H1 (cell line): Measurements from ENCODE around the gene FAM184B. TPM values are rescaled to one million over a fixed set of nuclear protein-coding genes. Genes with fewer than 3 reads are reported as not detected.

ENCODE experiments used
- CTCF ChIA-PET: fragments of 300-600 bp; sonication (Branson Sonifier 250); formaldehyde crosslinking; loops from one replicate; lab custom pipeline; 2021; ENCODE audit not compliant: partially characterized antibody; lab: Charles Lee
- POLR2A ChIA-PET: fragments of 300-600 bp; sonication (Branson Sonifier 250); formaldehyde crosslinking; loops from one replicate; lab custom pipeline; 2021; ENCODE audit warnings: inconsistent platforms; ENCODE audit not compliant: partially characterized antibody; lab: Charles Lee
- DNase-seq, 2 experiments: peaks; one replicate each; pipeline versions ENCODE4 v3.0.0 to v3.0.0-alpha.2; 2010 to 2022; ENCODE audit warnings: low spot score in 2 of 2, low read depth in 1 of 2, mixed read lengths in 1 of 2
- FAIRE-seq: peaks from 2 replicates; lab custom pipeline; 2011; peaks lifted over from hg19 to GRCh38; lab: Jason Lieb, UNC
- H2AFZ ChIP-seq: 2 replicates; pipeline ENCODE4 v1.8.1; 2012; ENCODE audit warnings: low read length, inconsistent platforms
- H2AK5ac ChIP-seq: 2 replicates; pipeline ENCODE4 v1.6.1; 2013; ENCODE audit warnings: low read depth, low read length
- H2BK120ac ChIP-seq: replicated peaks from 2 replicates; pipeline ENCODE3; 2013; ENCODE audit warnings: low read depth, low read length, inconsistent platforms
- H2BK12ac ChIP-seq: 2 replicates; pipeline ENCODE4 v1.6.1; 2013; ENCODE audit warnings: low read depth, low read length
- H2BK15ac ChIP-seq: 2 replicates; pipeline ENCODE4 v1.6.1; 2013; ENCODE audit warnings: low read length
- H2BK20ac ChIP-seq: 2 replicates; pipeline ENCODE4 v1.6.1; 2013; ENCODE audit warnings: low read length
- H2BK5ac ChIP-seq: 2 replicates; pipeline ENCODE4 v1.6.1; 2013; ENCODE audit warnings: low read depth, low read length
- H3K14ac ChIP-seq: 2 replicates; pipeline ENCODE4 v1.6.1; 2013; ENCODE audit warnings: inconsistent platforms; ENCODE audit not compliant: insufficient read length
- H3K18ac ChIP-seq: 2 replicates; pipeline ENCODE4 v1.6.1; 2013; ENCODE audit warnings: low read length; ENCODE audit errors: extremely low read depth
- H3K23ac ChIP-seq: 2 replicates; pipeline ENCODE4 v1.6.1; 2013; ENCODE audit warnings: inconsistent platforms; ENCODE audit not compliant: insufficient read length
- H3K23me2 ChIP-seq: 2 replicates; pipeline ENCODE4 v1.6.1; 2013; ENCODE audit warnings: low read depth, low read length
- H3K27ac ChIP-seq: 2 replicates; pipeline ENCODE4 v1.6.1; 2011; ENCODE audit warnings: low read depth, low read length, inconsistent platforms
- H3K27me3 ChIP-seq, 4 experiments: replicated peaks in 1 of 4; 1 replicate in 1 of 4; 2 replicates in 3 of 4; pipeline versions ENCODE4 v1.6.1 to v1.8.1; 2011 to 2013; ENCODE audit warnings: low read length in 3 of 4, mild to moderate bottlenecking in 3 of 4, inconsistent platforms in 2 of 4, mixed read lengths in 2 of 4, moderate library complexity in 1 of 4; ENCODE audit not compliant: control insufficient read depth in 3 of 4, insufficient read depth in 3 of 4; ENCODE audit errors: extremely low read depth in 1 of 4
- H3K36me3 ChIP-seq, 4 experiments: 2 replicates each; pipeline versions ENCODE4 v1.6.1 to v1.8.1; 2011 to 2013; ENCODE audit warnings: mild to moderate bottlenecking in 4 of 4, low read length in 3 of 4, moderate library complexity in 2 of 4, control low read depth in 1 of 4, inconsistent platforms in 1 of 4; ENCODE audit not compliant: insufficient read depth in 4 of 4, control insufficient read depth in 2 of 4
- H3K4ac ChIP-seq: replicated peaks from 2 replicates; pipeline ENCODE3; 2013; ENCODE audit warnings: low read length, low read depth, mixed read lengths, inconsistent platforms; ENCODE audit not compliant: insufficient read length
- H3K4me1 ChIP-seq, 4 experiments: replicated peaks in 1 of 4; 1 replicate in 1 of 4; 2 replicates in 3 of 4; pipeline versions ENCODE4 v1.6.1 to v1.8.1; 2011 to 2013; ENCODE audit warnings: low read length in 3 of 4, inconsistent platforms in 2 of 4, mixed read lengths in 1 of 4; ENCODE audit not compliant: insufficient read depth in 4 of 4, control insufficient read depth in 3 of 4
- H3K4me2 ChIP-seq, 2 experiments: 2 replicates each; pipeline versions ENCODE4 v1.6.1 to v1.8.1; 2011 to 2013; ENCODE audit warnings: low read depth in 2 of 2, low read length in 2 of 2, control low read depth in 1 of 2, inconsistent platforms in 1 of 2, mild to moderate bottlenecking in 1 of 2; ENCODE audit not compliant: insufficient read depth in 1 of 2
- H3K4me3 ChIP-seq, 4 experiments: fragments of 200-600, 300-600 bp in 1 of 4; sonication (generic), shearing (Covaris generic), sonication (Bioruptor Twin) in 1 of 4; 2 replicates each; pipeline versions ENCODE4 v1.5.1 to v1.8.1; 2011 to 2016; ENCODE audit warnings: low read length in 4 of 4, low read depth in 3 of 4, control low read depth in 2 of 4, inconsistent platforms in 2 of 4, mild to moderate bottlenecking in 2 of 4, mixed read lengths in 1 of 4, moderate library complexity in 1 of 4; ENCODE audit not compliant: insufficient read depth in 2 of 4; ENCODE audit errors: extremely low read depth in 1 of 4
- H3K56ac ChIP-seq: replicated peaks from 2 replicates; pipeline ENCODE3; 2013; ENCODE audit warnings: low read depth, mild to moderate bottlenecking, mixed read lengths, low read length, inconsistent platforms; ENCODE audit not compliant: insufficient read length
- H3K79me1 ChIP-seq: 2 replicates; pipeline ENCODE4 v1.6.1; 2013; ENCODE audit warnings: low read depth, low read length, control low read depth
- H3K79me2 ChIP-seq, 2 experiments: 2 replicates each; pipeline versions ENCODE4 v1.6.1 to v1.8.1; 2012 to 2013; ENCODE audit warnings: low read length in 2 of 2, mild to moderate bottlenecking in 2 of 2, inconsistent platforms in 1 of 2; ENCODE audit not compliant: insufficient read depth in 2 of 2, control insufficient read depth in 1 of 2
- H3K9ac ChIP-seq, 4 experiments: replicated peaks in 1 of 4; 1 replicate in 1 of 4; 2 replicates in 3 of 4; pipeline versions ENCODE4 v1.6.1 to v1.8.1; 2011 to 2013; ENCODE audit warnings: low read depth in 3 of 4, low read length in 3 of 4, control low read depth in 2 of 4, mild to moderate bottlenecking in 2 of 4, moderate library complexity in 2 of 4, inconsistent platforms in 1 of 4; ENCODE audit errors: extremely low read depth in 1 of 4
- H3K9me3 ChIP-seq, 2 experiments: 2 replicates each; pipeline versions ENCODE4 v1.6.1 to v1.8.1; 2012 to 2013; ENCODE audit warnings: mild to moderate bottlenecking in 2 of 2, moderate library complexity in 2 of 2, control low read depth in 1 of 2, inconsistent platforms in 1 of 2, low read depth in 1 of 2, low read length in 1 of 2, mixed read lengths in 1 of 2; ENCODE audit not compliant: insufficient read depth in 2 of 2
- H4K20me1 ChIP-seq, 2 experiments: replicated peaks in 1 of 2; 2 replicates each; pipeline versions ENCODE3 to v1.8.1; 2011 to 2013; ENCODE audit warnings: inconsistent platforms in 2 of 2, low read length in 2 of 2, mild to moderate bottlenecking in 1 of 2; ENCODE audit not compliant: insufficient read depth in 2 of 2, control insufficient read depth in 1 of 2
- H4K5ac ChIP-seq: 2 replicates; pipeline ENCODE4 v1.6.1; 2013; ENCODE audit warnings: low read length, low read depth, mixed read lengths, inconsistent platforms; ENCODE audit not compliant: insufficient read length
- H4K8ac ChIP-seq: 2 replicates; pipeline ENCODE4 v1.8.0; 2013; ENCODE audit warnings: mild to moderate bottlenecking, moderate library complexity, low read length, inconsistent platforms; ENCODE audit not compliant: insufficient read depth; ENCODE audit errors: extremely low read depth
- H4K91ac ChIP-seq: replicated peaks from 2 replicates; pipeline ENCODE3; 2013; ENCODE audit warnings: low read length, mixed read lengths, inconsistent platforms; ENCODE audit not compliant: insufficient read length
- ASH2L ChIP-seq: fragments of 200-600, 300-600 bp; sonication (generic); IDR thresholded peaks from one replicate; pipeline ENCODE4 v1.7.1; 2017; ENCODE audit warnings: low read length
- CBX5 ChIP-seq: fragments of 300-800, 300-1000 bp; sonication (generic); IDR thresholded peaks from 2 replicates; pipeline ENCODE4 v1.7.1; 2016; ENCODE audit warnings: antibody characterized with exemption, low read length, low read depth
- CTBP2 ChIP-seq: IDR thresholded peaks from 2 replicates; pipeline ENCODE4 v1.7.0; 2011; ENCODE audit warnings: borderline replicate concordance, mild to moderate bottlenecking, moderate library complexity, mixed read lengths, low read length; ENCODE audit not compliant: insufficient read depth, insufficient read length
- EGR1 ChIP-seq: IDR thresholded peaks from 2 replicates; pipeline ENCODE4 v1.6.1; 2011; ENCODE audit warnings: low read depth, low read length, borderline replicate concordance
- FOSL1 ChIP-seq: IDR thresholded peaks from 2 replicates; pipeline ENCODE4 v1.6.1; 2011; ENCODE audit warnings: mild to moderate bottlenecking, low read depth, low read length, moderate library complexity; ENCODE audit not compliant: insufficient read depth
- JUN ChIP-seq: IDR thresholded peaks from 2 replicates; pipeline ENCODE4 v1.6.1; 2011; ENCODE audit warnings: low read depth, mild to moderate bottlenecking, improper control_type of control experiment, low read length
- MAFK ChIP-seq: IDR thresholded peaks from 2 replicates; pipeline ENCODE4 v1.6.1; 2012; ENCODE audit warnings: low read depth, mild to moderate bottlenecking, improper control_type of control experiment, low read length
- NRF1 ChIP-seq: IDR thresholded peaks from 2 replicates; pipeline ENCODE4 v1.6.1; 2011; ENCODE audit warnings: mild to moderate bottlenecking, low read depth, low read length, improper control_type of control experiment
- POLR2A ChIP-seq, 2 experiments: IDR thresholded peaks; 1 replicate in 1 of 2; 2 replicates in 1 of 2; pipeline ENCODE4 v1.6.1; 2011; ENCODE audit warnings: low read depth in 2 of 2, low read length in 2 of 2, mild to moderate bottlenecking in 2 of 2; ENCODE audit errors: control extremely low read depth in 1 of 2
- POLR2AphosphoS5 ChIP-seq: IDR thresholded peaks from 2 replicates; pipeline ENCODE4 v1.6.1; 2011; ENCODE audit warnings: low read depth, low read length
- SAP30 ChIP-seq: fragments of 300-600 bp; sonication (generic); IDR thresholded peaks from 2 replicates; pipeline ENCODE4 v1.7.1; 2012; ENCODE audit warnings: low read length, moderate library complexity, mild to moderate bottlenecking, inconsistent platforms; ENCODE audit not compliant: insufficient read depth, insufficient replicate concordance
- WGBS, 2 experiments: shearing (Covaris generic) in 1 of 2; methylation state at CpG; one replicate each; pipeline versions ENCODE4 v1.1.6 to v1.1.7; 2013 to 2015; ENCODE audit warnings: low lambda C conversion rate in 2 of 2, mixed read lengths in 2 of 2, inconsistent platforms in 1 of 2, low coverage in 1 of 2, missing lambda C conversion rate in 1 of 2; ENCODE audit not compliant: insufficient replicate concordance in 2 of 2, insufficient coverage in 1 of 2, insufficient read length in 1 of 2; ENCODE audit errors: extremely low coverage in 1 of 2, missing lambda C conversion rate in 1 of 2; 5-methylcytosine and 5-hydroxymethylcytosine counted together
- polyA plus RNA-seq, 7 experiments: library from polyadenylated mRNA; depleted of rRNA in 3 of 7; stranded (reverse) in 5 of 7; unstranded in 2 of 7; fragments of >200 nt in 5 of 7; fragments of 200-250 nt in 2 of 7; gene quantifications; 1 replicate in 5 of 7; 2 replicates in 1 of 7; 4 replicates in 1 of 7; pipeline versions ENCODE4 v1.2.1 to v1.2.3, GENCODE V29; 2011 to 2013; ENCODE audit warnings: missing spikeins in 2 of 7, mixed read lengths in 2 of 7
- total RNA-seq: library from RNA; stranded (reverse); fragmentation: NEBNext Ultra II Directional; extraction: Animal tissue kit (Norgen Biotek cat#: 25700); gene quantifications from 2 replicates; pipeline ENCODE4 v1.2.1, GENCODE V29; 2021
- TF ChIP-seq, protein P1 (sequence below), 3 experiments: IDR thresholded peaks; 1 replicate in 2 of 3; 2 replicates in 1 of 3; pipeline versions ENCODE4 v1.5.1 to v1.6.1; 2011; ENCODE audit warnings: low read length in 3 of 3, mild to moderate bottlenecking in 3 of 3, inconsistent platforms in 2 of 3, low read depth in 1 of 3, moderate library complexity in 1 of 3; ENCODE audit not compliant: insufficient read depth in 1 of 3; ENCODE audit errors: control extremely low read depth in 1 of 3

Gene FAM184B
- total and polyA plus RNA-seq, 2 of the 8 experiments (the other 6 are each of a cell fraction or from before 2014, with no cell fraction given), result 0.05 to 0.39 TPM

DNA sequence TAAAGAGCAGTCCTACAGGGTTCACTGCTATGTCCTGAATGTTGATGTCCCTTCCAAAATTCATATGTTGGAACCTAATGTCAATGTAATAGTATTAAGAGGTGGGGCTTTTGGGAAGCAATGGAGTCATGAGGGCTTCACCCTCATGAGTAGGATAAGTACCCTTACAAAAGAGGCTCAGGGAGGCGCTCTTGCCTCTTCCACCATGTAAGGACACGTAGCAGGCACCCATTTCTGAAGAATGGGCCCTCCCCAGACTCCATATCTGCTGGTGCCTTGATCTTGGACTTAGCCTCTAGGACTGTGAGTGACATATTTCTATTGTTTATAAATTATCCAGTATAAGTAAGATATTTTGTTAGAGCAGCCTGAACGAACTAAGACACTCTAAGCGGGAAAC, 151.2 kb downstream of the FAM184B start:
- Histone ChIP-seq H3K4me1 (no peaks in the 10 kb centered on the region), H4K5ac (no peak overlapping the region), H4K20me1 (peaks cover 4 to 8% of the 10 kb centered on the region in 2 experiments), H4K91ac (no peak overlapping the region), H3K4me2 (no peak overlapping the region), H3K27me3 (no peaks in the 10 kb centered on the region), H3K23ac (no peak overlapping the region), H3K18ac (no peak overlapping the region), H2AFZ (no peak overlapping the region), H3K79me1 (peaks cover 3% of the 10 kb centered on the region; the same call in 1 of the 2 replicates), H3K4ac (no peak overlapping the region), H3K27ac (no peak overlapping the region), H3K79me2 (no peaks in the 10 kb centered on the region; a peak in 1 of 4 replicates), H3K14ac (no peak overlapping the region), H3K4me3 (no peak overlapping the region), H4K8ac (no peak overlapping the region), H2BK15ac (no peak overlapping the region), H2BK12ac (no peak overlapping the region), H3K9ac (no peak overlapping the region), H3K23me2 (no peaks in the 10 kb centered on the region), H2BK5ac (no peak overlapping the region), H2AK5ac (no peak overlapping the region), H3K36me3 (peaks cover 27 to 89% (median 66%) of the 10 kb centered on the region in 4 experiments), H3K56ac (no peak overlapping the region), H2BK20ac (no peak overlapping the region), H2BK120ac (no peak overlapping the region), H3K9me3 (no peaks in the 10 kb centered on the region)
- no peak for FAIRE-seq
- ChIA-PET POLR2A (interaction anchor here (0.9 to 1.0 kb wide), 2 partner anchors 9 to 34 kb away, joined by 3 to 7 read pairs; no protein-coding TSS in a partner anchor), CTCF (interaction anchor here (0.8 kb wide), 1 partner anchor 15 kb away, joined by 3 read pairs; no protein-coding TSS in a partner anchor)
- DNase-seq, result no peak
- WGBS, 2 experiments, result 92% methylated on average over 4 of the region's 4 CpGs; no CpG with 5 or more reads in 1 of the 2 experiments
- TF ChIP-seq FOSL1, result no peak
- TF ChIP-seq NRF1, result no peak
- TF ChIP-seq, protein P1, sequence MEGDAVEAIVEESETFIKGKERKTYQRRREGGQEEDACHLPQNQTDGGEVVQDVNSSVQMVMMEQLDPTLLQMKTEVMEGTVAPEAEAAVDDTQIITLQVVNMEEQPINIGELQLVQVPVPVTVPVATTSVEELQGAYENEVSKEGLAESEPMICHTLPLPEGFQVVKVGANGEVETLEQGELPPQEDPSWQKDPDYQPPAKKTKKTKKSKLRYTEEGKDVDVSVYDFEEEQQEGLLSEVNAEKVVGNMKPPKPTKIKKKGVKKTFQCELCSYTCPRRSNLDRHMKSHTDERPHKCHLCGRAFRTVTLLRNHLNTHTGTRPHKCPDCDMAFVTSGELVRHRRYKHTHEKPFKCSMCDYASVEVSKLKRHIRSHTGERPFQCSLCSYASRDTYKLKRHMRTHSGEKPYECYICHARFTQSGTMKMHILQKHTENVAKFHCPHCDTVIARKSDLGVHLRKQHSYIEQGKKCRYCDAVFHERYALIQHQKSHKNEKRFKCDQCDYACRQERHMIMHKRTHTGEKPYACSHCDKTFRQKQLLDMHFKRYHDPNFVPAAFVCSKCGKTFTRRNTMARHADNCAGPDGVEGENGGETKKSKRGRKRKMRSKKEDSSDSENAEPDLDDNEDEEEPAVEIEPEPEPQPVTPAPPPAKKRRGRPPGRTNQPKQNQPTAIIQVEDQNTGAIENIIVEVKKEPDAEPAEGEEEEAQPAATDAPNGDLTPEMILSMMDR (IDR thresholded peaks at IDR 0.05; ENCODE audit: control extremely low read depth in 1 of 3, insufficient read depth in 1 of 3, low read depth in 1 of 3, low read length in 3 of 3), result no peak
- no peak for TF ChIP-seq SAP30
- no peak for TF ChIP-seq ASH2L
- no peak for TF ChIP-seq JUN
- TF ChIP-seq MAFK, result no peak
- TF ChIP-seq POLR2AphosphoS5, result no peak
- no peak for TF ChIP-seq CBX5
- no peak for TF ChIP-seq CTBP2
- TF ChIP-seq EGR1, result no peak
- no peak for TF ChIP-seq POLR2A (IDR thresholded peaks at IDR 0.05; ENCODE audit: control extremely low read depth in 1 of 2, low read depth in 2 of 2, low read length in 2 of 2)
